HL-60/S4 treated with phorbol 12-myristate 13-acetate at 8.2 ng/mL for 4 days and 3 days (cell line): ENCODE measurements around the gene MMP21.

ENCODE experiments used
- in situ Hi-C: fragments of 300-500 bp; cut with MboI; formaldehyde crosslinking; loops from 2 replicates; pipeline ENCODE4 v1.15.0; 2022; ENCODE audit warnings: low sequenced_read_pairs

MMP21 gene

GRCh38 chr10:125768219-125768855, 7.3 kb downstream of the MMP21 start:
- in situ Hi-C loops = no loop called here

GRCh38 chr10:125766511-125766910, 9.1 kb downstream of the MMP21 start:
- in situ Hi-C loops = no loop called here

- in situ Hi-C loops = no loop called here
Measured at GRCh38 chr10:125765835-125766234, 9.8 kb downstream of the MMP21 start.

- in situ Hi-C loops = no loop called here
Measured at GRCh38 chr10:125762692-125763648, 12.7 kb downstream of the MMP21 start.

GRCh38 chr10:125761961-125762360, 13.7 kb downstream of the MMP21 start:
- in situ Hi-C loops = no loop called here

GRCh38 chr10:125757742-125758141, 17.9 kb downstream of the MMP21 start:
- in situ Hi-C loops = no loop called here

GRCh38 chr10:125756853-125757487, 18.7 kb downstream of the MMP21 start:
- in situ Hi-C loops = no loop called here

GRCh38 chr10:125756196-125756595, 19.4 kb downstream of the MMP21 start:
- in situ Hi-C loops = no loop called here

- in situ Hi-C loops = no loop called here
Measured at GRCh38 chr10:125747417-125747816, 28.2 kb downstream of the MMP21 start.

- in situ Hi-C loops = no loop called here
Measured at GRCh38 chr10:125744909-125745308, 30.7 kb downstream of the MMP21 start.

GRCh38 chr10:125742465-125742864, 33.2 kb downstream of the MMP21 start:
- in situ Hi-C loops = no loop called here

- in situ Hi-C loops = no loop called here
Measured at GRCh38 chr10:125739994-125740679, 35.5 kb downstream of the MMP21 start.

- in situ Hi-C loops = no loop called here
Measured at GRCh38 chr10:125738206-125738605, 37.4 kb downstream of the MMP21 start.

GRCh38 chr10:125734823-125735222, 40.8 kb downstream of the MMP21 start:
- in situ Hi-C loops = no loop called here

GRCh38 chr10:125734148-125734547, 41.5 kb downstream of the MMP21 start:
- in situ Hi-C loops = no loop called here

GRCh38 chr10:125727436-125727835, 48.2 kb downstream of the MMP21 start:
- in situ Hi-C loops = no loop called here

GRCh38 chr10:125726914-125727313, 48.7 kb downstream of the MMP21 start:
- in situ Hi-C loops = no loop called here

- in situ Hi-C loops = no loop called here
Measured at GRCh38 chr10:125722811-125723210, 52.8 kb downstream of the MMP21 start.

GRCh38 chr10:125721035-125721434, 54.6 kb downstream of the MMP21 start:
- in situ Hi-C loops = no loop called here

- in situ Hi-C loops = no loop called here
Measured at GRCh38 chr10:125720002-125720382, 55.6 kb downstream of the MMP21 start.
